HEK293 (cell line): ENCODE data around the gene CAMKV.

ENCODE experiments used
- CTCF ChIA-PET: fragments of 350-600 bp; formaldehyde crosslinking; extraction: SDS; loops from one replicate; lab custom pipeline; 2021; ENCODE audit warnings: antibody characterized with exemption; lab: Yijun Ruan, JAX
- POLR2A ChIA-PET: fragments of 300-600 bp; formaldehyde crosslinking; extraction: SDS; loops from one replicate; lab custom pipeline; 2020; ENCODE audit warnings: antibody characterized with exemption, inconsistent platforms; lab: Yijun Ruan, JAX
- H3K27ac ChIP-seq: fragments of 200-500 bp; sonication (Bioruptor generic); 2 replicates; pipeline ENCODE4 v1.5.1; 2014; ENCODE audit warnings: low read depth, low read length, control low read depth, inconsistent platforms; ENCODE audit errors: extremely low read depth
- H3K36me3 ChIP-seq, 2 experiments: fragments of 200-500 bp in 1 of 2; sonication (Bioruptor generic) in 1 of 2; 1 replicate in 1 of 2; 2 replicates in 1 of 2; pipeline ENCODE4 v1.5.1; 2014 to 2017; ENCODE audit warnings: inconsistent platforms in 2 of 2, low read length in 2 of 2; ENCODE audit not compliant: control insufficient read depth in 2 of 2, insufficient read depth in 1 of 2
- H3K4me1 ChIP-seq: fragments of 200-500 bp; sonication (Bioruptor generic); 2 replicates; pipeline ENCODE4 v1.5.1; 2014; ENCODE audit warnings: mild to moderate bottlenecking, low read length, inconsistent platforms; ENCODE audit not compliant: control insufficient read depth, insufficient read depth
- H3K4me3 ChIP-seq: 2 replicates; pipeline ENCODE4 v1.5.1; 2011; ENCODE audit warnings: low read depth, mild to moderate bottlenecking, control low read depth, low read length, moderate library complexity
- H3K9me3 ChIP-seq: fragments of 200-500 bp; sonication (Bioruptor generic); 2 replicates; pipeline ENCODE4 v1.5.1; 2014; ENCODE audit warnings: low read depth, low read length, inconsistent platforms; ENCODE audit not compliant: control insufficient read depth, insufficient read depth
- CTCF ChIP-seq: fragments of 450-650 bp; formaldehyde crosslinking; IDR thresholded peaks from 2 replicates; pipeline ENCODE4 v1.5.1; 2016; ENCODE audit warnings: missing biosample characterization, missing genetic modification characterization
- HOXA7 ChIP-seq: sonication (generic); formaldehyde crosslinking; IDR thresholded peaks from 2 replicates; pipeline ENCODE4 v1.8.1; 2022; ENCODE audit warnings: missing genetic modification reagents, borderline replicate concordance
- KLF17 ChIP-seq: fragments of 450-650 bp; formaldehyde crosslinking; IDR thresholded peaks from 2 replicates; pipeline ENCODE4 v1.5.1; 2016; ENCODE audit warnings: missing biosample characterization, missing genetic modification characterization
- PRDM4 ChIP-seq: fragments of 450-650 bp; formaldehyde crosslinking; IDR thresholded peaks from 2 replicates; pipeline ENCODE4 v1.5.1; 2017; ENCODE audit warnings: missing biosample characterization, missing genetic modification characterization
- PRDM6 ChIP-seq: fragments of 450-650 bp; formaldehyde crosslinking; IDR thresholded peaks from 2 replicates; pipeline ENCODE4 v1.5.1; 2017; ENCODE audit warnings: missing biosample characterization, missing genetic modification characterization
- SCRT1 ChIP-seq: fragments of 450-650 bp; formaldehyde crosslinking; IDR thresholded peaks from 2 replicates; pipeline ENCODE4 v1.5.1; 2016; ENCODE audit warnings: missing biosample characterization, missing genetic modification characterization, borderline replicate concordance
- ZBTB11 ChIP-seq: fragments of 450-650 bp; formaldehyde crosslinking; conservative IDR thresholded peaks from 2 replicates; pipeline ENCODE4 v1.5.1; 2016; ENCODE audit warnings: low read depth, missing biosample characterization, missing genetic modification characterization
- ZBTB20 ChIP-seq: fragments of 450-650 bp; formaldehyde crosslinking; IDR thresholded peaks from 2 replicates; pipeline ENCODE4 v1.5.1; 2016; ENCODE audit warnings: missing biosample characterization, missing genetic modification characterization
- ZBTB7A ChIP-seq: fragments of 450-650 bp; formaldehyde crosslinking; IDR thresholded peaks from 2 replicates; pipeline ENCODE4 v1.5.1; 2016; ENCODE audit warnings: low read depth, missing biosample characterization, missing genetic modification characterization
- ZFP69B ChIP-seq: fragments of 450-650 bp; formaldehyde crosslinking; IDR thresholded peaks from 2 replicates; pipeline ENCODE4 v1.5.1; 2016; ENCODE audit warnings: missing biosample characterization, missing genetic modification characterization
- ZNF10 ChIP-seq: fragments of 450-650 bp; formaldehyde crosslinking; IDR thresholded peaks from 2 replicates; pipeline ENCODE4 v1.5.1; 2017; ENCODE audit warnings: missing biosample characterization, missing genetic modification characterization
- ZNF114 ChIP-seq: fragments of 450-650 bp; formaldehyde crosslinking; IDR thresholded peaks from 2 replicates; pipeline ENCODE4 v1.5.0; 2017; ENCODE audit warnings: missing biosample characterization, missing genetic modification characterization
- ZNF175 ChIP-seq: fragments of 450-650 bp; formaldehyde crosslinking; IDR thresholded peaks from 2 replicates; pipeline ENCODE4 v1.5.1; 2016; ENCODE audit warnings: missing biosample characterization, missing genetic modification characterization
- ZNF2 ChIP-seq: fragments of 450-650 bp; formaldehyde crosslinking; IDR thresholded peaks from 2 replicates; pipeline ENCODE4 v1.5.1; 2016; ENCODE audit warnings: missing biosample characterization, missing genetic modification characterization
- ZNF221 ChIP-seq: fragments of 450-650 bp; formaldehyde crosslinking; IDR thresholded peaks from 2 replicates; pipeline ENCODE4 v1.5.1; 2017; ENCODE audit warnings: missing biosample characterization, missing genetic modification characterization, borderline replicate concordance
- ZNF423 ChIP-seq: fragments of 450-650 bp; formaldehyde crosslinking; IDR thresholded peaks from 2 replicates; pipeline ENCODE4 v1.5.1; 2016; ENCODE audit warnings: missing biosample characterization, missing genetic modification characterization
- ZNF548 ChIP-seq: fragments of 450-650 bp; formaldehyde crosslinking; IDR thresholded peaks from 2 replicates; pipeline ENCODE4 v1.5.1; 2016; ENCODE audit warnings: missing biosample characterization, missing genetic modification characterization
- ZNF792 ChIP-seq: fragments of 450-650 bp; formaldehyde crosslinking; IDR thresholded peaks from 2 replicates; pipeline ENCODE4 v1.5.1; 2016; ENCODE audit warnings: missing biosample characterization, missing genetic modification characterization

The CAMKV gene

GRCh38 chr3:49901366-49902339, 31.9 kb upstream of the CAMKV start:
- TF ChIP-seq HOXA7 (CRISPR knock-in tag): no peak
- no peak for TF ChIP-seq ZNF221 (tag by site-specific recombination)
- TF ChIP-seq ZNF548 (tag by site-specific recombination): no peak
- no peak for TF ChIP-seq ZBTB20 (tag by site-specific recombination)
- TF ChIP-seq ZNF423 (tag by site-specific recombination): no peak
- no peak for TF ChIP-seq ZNF114 (tag by site-specific recombination)
- no peak for TF ChIP-seq ZNF175 (tag by site-specific recombination)
- no peak for TF ChIP-seq ZNF2
- no peak for TF ChIP-seq ZNF10 (tag by site-specific recombination)
- no peak for TF ChIP-seq PRDM6
- TF ChIP-seq KLF17 (tag by site-specific recombination): no peak
- no peak for TF ChIP-seq ZNF792 (tag by site-specific recombination)
- TF ChIP-seq ZBTB11: no peak
- no peak for TF ChIP-seq CTCF
- TF ChIP-seq PRDM4 (tag by site-specific recombination): no peak
- no peak for TF ChIP-seq ZFP69B (tag by site-specific recombination)
- no peak for TF ChIP-seq ZBTB7A (tag by site-specific recombination)
- TF ChIP-seq SCRT1 (tag by site-specific recombination): no peak
- Histone ChIP-seq H3K9me3 (no peaks in the 10 kb centered on the region), H3K4me1 (no peaks in the 10 kb centered on the region), H3K27ac (no peak overlapping the region), H3K4me3 (no peak overlapping the region), H3K36me3 (no peaks in the 10 kb centered on the region)
- ChIA-PET POLR2A (no interaction called here), CTCF (interaction anchor here (0.5 to 1.2 kb wide), 4 partner anchors 16 to 99 kb away, joined by 3 to 4 read pairs (median 4); partner anchors contain the start of gene INKA1)
